Measurements from ENCODE around the gene LRRC9. TPM values are rescaled to one million over a fixed set of nuclear protein-coding genes. Genes with fewer than 3 reads are reported as not detected.

The LRRC9 gene
- total RNA-seq, 1 experiment from 2014 or later: not detected

DNA sequence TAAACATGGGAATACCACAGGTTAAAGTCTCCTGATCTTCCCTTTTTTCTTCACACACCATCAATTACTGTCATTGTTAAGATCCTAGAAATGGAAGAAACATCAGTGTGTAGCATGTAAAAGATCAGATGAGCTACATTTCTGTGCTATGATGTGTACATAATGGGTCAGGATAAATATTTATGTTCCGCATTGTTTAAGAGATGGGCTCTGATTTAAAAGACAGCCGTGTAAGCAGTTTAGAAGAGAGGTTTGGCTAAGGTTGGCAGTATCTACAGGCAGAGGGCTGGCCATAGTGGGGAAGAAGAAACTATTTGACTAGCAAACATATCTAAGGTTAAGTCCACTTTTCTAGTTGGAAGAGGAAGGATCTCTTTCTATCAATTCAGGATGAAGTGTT lies 49.4 kb downstream of the LRRC9 start:
- Histone ChIP-seq H3K9me2 (ENCODE audit: insufficient read depth) (no peaks in the 10 kb centered on the region), H3K4me3 (no peak overlapping the region), H3K27me3 (ENCODE audit: insufficient read depth, low read depth) (no peaks in the 10 kb centered on the region), H3K36me3 (ENCODE audit: low read depth) (no peaks in the 10 kb centered on the region), H3K9me3 (ENCODE audit: insufficient read depth, low read depth) (no peaks in the 10 kb centered on the region), H3K79me2 (ENCODE audit: low read depth) (no peaks in the 10 kb centered on the region), H3F3A (ENCODE audit: insufficient read depth, low read depth) (no peaks in the 10 kb centered on the region), H3K27ac (no peak overlapping the region), H4K20me1 (ENCODE audit: insufficient read depth) (no peaks in the 10 kb centered on the region), H3K4me1 (replicated peaks; ENCODE audit: insufficient read depth) (no peaks in the 10 kb centered on the region), H2AFZ (no peak overlapping the region), H3K4me2 (no peak overlapping the region)
- intact Hi-C loops (cut with micrococcal nuclease; ENCODE audit: unreplicated experiment): loop anchor here (5.0 kb wide), 1 partner anchor 1283 kb away; no protein-coding TSS in a partner anchor
- CTCF ChIA-PET: no interaction called here
- no TSS peak for BruUV-seq (replicated peaks)
- POLR2A ChIA-PET (ENCODE audit: unreplicated experiment): no interaction called here
- TF ChIP-seq, protein P1, sequence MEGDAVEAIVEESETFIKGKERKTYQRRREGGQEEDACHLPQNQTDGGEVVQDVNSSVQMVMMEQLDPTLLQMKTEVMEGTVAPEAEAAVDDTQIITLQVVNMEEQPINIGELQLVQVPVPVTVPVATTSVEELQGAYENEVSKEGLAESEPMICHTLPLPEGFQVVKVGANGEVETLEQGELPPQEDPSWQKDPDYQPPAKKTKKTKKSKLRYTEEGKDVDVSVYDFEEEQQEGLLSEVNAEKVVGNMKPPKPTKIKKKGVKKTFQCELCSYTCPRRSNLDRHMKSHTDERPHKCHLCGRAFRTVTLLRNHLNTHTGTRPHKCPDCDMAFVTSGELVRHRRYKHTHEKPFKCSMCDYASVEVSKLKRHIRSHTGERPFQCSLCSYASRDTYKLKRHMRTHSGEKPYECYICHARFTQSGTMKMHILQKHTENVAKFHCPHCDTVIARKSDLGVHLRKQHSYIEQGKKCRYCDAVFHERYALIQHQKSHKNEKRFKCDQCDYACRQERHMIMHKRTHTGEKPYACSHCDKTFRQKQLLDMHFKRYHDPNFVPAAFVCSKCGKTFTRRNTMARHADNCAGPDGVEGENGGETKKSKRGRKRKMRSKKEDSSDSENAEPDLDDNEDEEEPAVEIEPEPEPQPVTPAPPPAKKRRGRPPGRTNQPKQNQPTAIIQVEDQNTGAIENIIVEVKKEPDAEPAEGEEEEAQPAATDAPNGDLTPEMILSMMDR (conservative IDR thresholded peaks at IDR 0.05): no peak
- TF ChIP-seq EZH2 (IDR thresholded peaks at IDR 0.05; ENCODE audit: low read depth): no peak
- DNase-seq: no peak

DNA sequence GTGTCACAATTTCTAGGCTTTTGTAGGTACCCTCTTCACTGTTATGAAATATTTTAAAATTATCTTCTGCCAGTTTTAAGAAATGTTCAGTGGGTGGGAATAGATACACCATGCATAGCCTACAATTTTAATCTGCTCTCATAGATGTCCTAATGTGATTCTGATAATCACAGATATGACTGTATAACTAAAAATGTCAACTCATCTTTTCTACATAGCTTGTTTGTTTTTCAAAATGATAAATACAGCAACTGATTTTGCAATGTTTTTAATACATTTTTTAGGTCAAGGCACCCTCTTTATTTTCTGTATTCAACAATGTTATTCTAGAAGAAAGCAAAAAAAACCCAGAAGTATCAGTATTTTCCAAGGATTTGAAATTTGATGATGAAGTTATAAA lies 61.6 kb downstream of the LRRC9 start:
- H3K4me1 ChIP-seq (replicated peaks; ENCODE audit: insufficient read depth): no peaks in the 10 kb centered on the region
- H3K4me2 ChIP-seq: no peak overlapping the region
- no peak overlapping the region for H2AFZ ChIP-seq
- no peaks in the 10 kb centered on the region for H3K27me3 ChIP-seq (ENCODE audit: insufficient read depth, low read depth)
- no peaks in the 10 kb centered on the region for H3F3A ChIP-seq (ENCODE audit: insufficient read depth, low read depth)
- no peaks in the 10 kb centered on the region for H3K9me3 ChIP-seq (ENCODE audit: insufficient read depth, low read depth)
- BruUV-seq (replicated peaks): no TSS peak
- CTCF ChIA-PET: no interaction called here
- H3K4me3 ChIP-seq: no peak overlapping the region
- TF ChIP-seq, protein P1 (conservative IDR thresholded peaks at IDR 0.05): no peak
- TF ChIP-seq EZH2 (IDR thresholded peaks at IDR 0.05; ENCODE audit: low read depth): no peak
- DNase-seq: no peak
- H3K27ac ChIP-seq: no peak overlapping the region
- no peaks in the 10 kb centered on the region for H3K36me3 ChIP-seq (ENCODE audit: low read depth)
- no peaks in the 10 kb centered on the region for H3K79me2 ChIP-seq (ENCODE audit: low read depth)
- POLR2A ChIA-PET (ENCODE audit: unreplicated experiment): no interaction called here
- H4K20me1 ChIP-seq (ENCODE audit: insufficient read depth): no peaks in the 10 kb centered on the region
- intact Hi-C loops (cut with micrococcal nuclease; ENCODE audit: unreplicated experiment): no loop called here
- H3K9me2 ChIP-seq (ENCODE audit: insufficient read depth): no peaks in the 10 kb centered on the region

DNA sequence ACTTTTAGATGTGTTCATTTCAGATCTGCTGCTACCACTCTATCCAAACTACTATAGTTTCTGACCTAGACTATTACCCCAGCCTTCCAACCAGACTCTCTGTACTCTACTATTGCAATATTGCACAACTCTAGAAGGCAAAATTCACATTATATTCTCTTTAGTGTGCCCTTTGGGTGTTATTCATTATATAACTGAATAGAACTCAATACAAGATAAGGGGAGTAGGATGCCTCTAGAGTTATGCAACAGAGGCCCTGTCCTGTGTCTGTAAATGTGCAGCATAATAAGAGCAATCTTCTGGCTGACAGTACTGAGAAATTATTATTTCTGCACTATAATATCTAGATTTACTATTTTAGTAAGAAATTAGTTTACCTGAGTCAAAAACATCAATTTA lies 63.1 kb downstream of the LRRC9 start:
- intact Hi-C loops (cut with micrococcal nuclease; ENCODE audit: unreplicated experiment): no loop called here
- no peaks in the 10 kb centered on the region for H3F3A ChIP-seq (ENCODE audit: insufficient read depth, low read depth)
- BruUV-seq (replicated peaks): no TSS peak
- H3K4me1 ChIP-seq (replicated peaks; ENCODE audit: insufficient read depth): no peaks in the 10 kb centered on the region
- no peaks in the 10 kb centered on the region for H3K36me3 ChIP-seq (ENCODE audit: low read depth)
- DNase-seq: no peak
- no peak overlapping the region for H3K4me2 ChIP-seq
- H4K20me1 ChIP-seq (ENCODE audit: insufficient read depth): no peaks in the 10 kb centered on the region
- no peaks in the 10 kb centered on the region for H3K79me2 ChIP-seq (ENCODE audit: low read depth)
- TF ChIP-seq EZH2 (IDR thresholded peaks at IDR 0.05; ENCODE audit: low read depth): no peak
- TF ChIP-seq, protein P1 (conservative IDR thresholded peaks at IDR 0.05): no peak
- no peaks in the 10 kb centered on the region for H3K9me3 ChIP-seq (ENCODE audit: insufficient read depth, low read depth)
- ChIA-PET POLR2A (ENCODE audit: unreplicated experiment) (no interaction called here), CTCF (no interaction called here)
- no peaks in the 10 kb centered on the region for H3K27me3 ChIP-seq (ENCODE audit: insufficient read depth, low read depth)
- H2AFZ ChIP-seq: no peak overlapping the region
- no peak overlapping the region for H3K27ac ChIP-seq
- H3K9me2 ChIP-seq (ENCODE audit: insufficient read depth): no peaks in the 10 kb centered on the region
- no peak overlapping the region for H3K4me3 ChIP-seq

Measured in PC-9 (cell line).